ENCODE results near the gene AKT2. TPM values are rescaled to one million over a fixed set of nuclear protein-coding genes. Genes with fewer than 3 reads are reported as not detected.
A peak's percentile ranks its signal among the peaks of the same experiment; 100 is the strongest.

The AKT2 gene
- total and polyA plus RNA-seq, 5 experiments from 2014 or later = 21.5 to 210 (median 26.9) TPM

DNA sequence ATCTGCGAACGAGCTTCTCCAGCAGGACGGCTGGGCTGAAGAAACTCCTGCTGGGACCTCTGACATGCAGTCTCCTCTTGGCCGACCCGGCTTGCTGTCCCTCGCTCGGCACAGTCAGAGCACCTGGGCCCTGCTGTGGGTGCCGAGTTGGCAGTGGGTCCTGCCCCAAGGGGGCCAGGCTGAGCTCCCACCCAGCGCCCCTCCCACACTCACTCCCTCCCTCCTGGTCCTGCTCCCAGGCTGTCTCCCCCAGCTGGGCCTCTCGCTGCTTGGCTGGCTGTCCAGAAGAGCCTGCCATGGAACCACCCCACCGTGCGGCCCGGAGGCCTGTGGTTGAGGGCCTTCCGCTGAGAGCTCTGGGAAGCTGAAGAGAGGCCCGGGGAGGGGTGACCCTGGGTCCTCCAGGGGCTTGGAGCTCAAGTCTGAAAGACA is 6.0 kb downstream of the AKT2 start:
- Mint-ChIP-seq H3K27ac (peak overlapping the region in 3 of 10 donors; percentile 11 to 73 (median 63)), H3K4me1 (peaks cover 47 to 94% (median 83%) of the 10 kb centered on the region in 4 donors), H3K4me3 (peak overlapping the region in 2 of 10 donors; percentile 29 to 37), H3K9me3 (no peaks in the 10 kb centered on the region), H3K27me3 (no peaks in the 10 kb centered on the region), H3K36me3 (peaks cover 0 to 3% (median 0%) of the 10 kb centered on the region in 3 donors)
- no peak for ATAC-seq
- DNase-seq = peak in 1 of 10 donors; percentile 60
- POLR2A ChIA-PET = interaction anchor here (0.6 to 0.8 kb wide), 3 partner anchors 18 to 456 kb away, joined by 3 to 7 read pairs (median 5); no protein-coding TSS in a partner anchor

GRCh38 chr19:40278361-40279035 is 6.6 kb downstream of the AKT2 start:
- Mint-ChIP-seq H3K27me3 (no peaks in the 10 kb centered on the region), H3K36me3 (peaks cover 0 to 7% (median 0%) of the 10 kb centered on the region in 3 donors), H3K27ac (peak overlapping the region in 8 of 10 donors; percentile 31 to 84 (median 66)), H3K4me3 (peak overlapping the region in 4 of 10 donors; percentile 2 to 37 (median 35)), H3K4me1 (peaks cover 50 to 94% (median 83%) of the 10 kb centered on the region in 4 donors), H3K9me3 (no peaks in the 10 kb centered on the region)
- DNase-seq = peak in 1 of 10 donors; percentile 18
- ATAC-seq = no peak
- POLR2A ChIA-PET = interaction anchor here (0.5 to 1.0 kb wide), 4 partner anchors 19 to 1736 kb away, joined by 3 to 7 read pairs (median 4); no protein-coding TSS in a partner anchor

- H3K27ac Mint-ChIP-seq = peak overlapping the region in 8 of 10 donors; percentile 15 to 89 (median 68)
- peak in 1 of 10 donors; percentile 47 for DNase-seq
- H3K36me3 Mint-ChIP-seq = peaks cover 0 to 11% (median 0%) of the 10 kb centered on the region in 3 donors
- POLR2A ChIA-PET = interaction anchor here (1.0 kb wide), 1 partner anchor 49 kb away, joined by 3 read pairs; no protein-coding TSS in a partner anchor
- H3K4me3 Mint-ChIP-seq = peak overlapping the region in 6 of 10 donors; percentile 20 to 67 (median 34)
- peaks cover 45 to 94% (median 81%) of the 10 kb centered on the region in 4 donors for H3K4me1 Mint-ChIP-seq
- ATAC-seq = no peak
- H3K27me3 Mint-ChIP-seq = no peaks in the 10 kb centered on the region
- no peaks in the 10 kb centered on the region for H3K9me3 Mint-ChIP-seq
Measured at GRCh38 chr19:40277356-40278059, 7.6 kb downstream of the AKT2 start.

DNA sequence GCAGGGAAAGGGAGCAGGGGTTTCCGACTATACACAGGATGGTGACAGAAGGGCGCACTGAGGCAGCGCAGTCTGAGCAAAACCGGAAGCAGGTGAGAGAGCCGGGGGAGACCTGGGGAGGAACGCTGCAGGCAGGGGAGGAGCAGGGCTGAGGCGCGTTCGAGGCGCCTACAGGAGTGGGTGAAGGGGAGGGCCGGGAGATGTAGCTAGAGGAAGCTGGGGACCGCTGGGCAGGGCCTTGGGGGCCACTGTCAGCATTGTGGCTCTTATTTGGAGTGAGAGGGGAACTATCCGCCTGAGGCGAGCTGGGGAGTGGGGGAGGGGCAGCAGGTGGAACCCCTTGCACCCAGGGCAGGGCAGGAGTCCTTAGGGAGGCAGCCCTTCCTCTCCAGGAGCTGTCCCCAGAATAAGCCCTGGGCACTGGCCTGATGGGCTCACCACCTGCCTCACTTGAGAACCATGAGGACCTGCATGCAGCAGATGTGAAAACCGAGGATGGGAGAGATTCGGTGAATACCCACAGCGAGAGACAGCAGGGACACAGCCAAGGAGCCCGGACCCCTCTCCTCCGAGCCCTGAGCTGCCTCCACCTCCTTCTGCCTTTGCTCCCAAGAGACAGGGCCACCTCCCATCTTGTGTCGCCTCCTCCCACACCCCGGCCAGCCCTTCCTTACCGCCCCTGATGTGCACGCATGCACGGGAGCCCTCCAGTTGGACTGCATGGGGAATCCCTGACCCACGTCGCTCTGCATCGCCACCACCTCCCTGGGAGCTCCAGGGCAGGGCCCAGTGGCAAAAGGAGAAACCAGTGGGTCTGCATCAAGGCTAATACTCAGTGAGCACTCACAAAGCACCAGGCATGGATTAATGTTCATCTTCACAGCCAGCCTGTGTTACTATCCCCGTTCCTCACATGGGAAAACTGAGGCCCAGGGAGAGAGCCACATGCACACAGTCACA is 10.3 kb downstream of the AKT2 start:
- H3K27ac Mint-ChIP-seq = peak overlapping the region; percentile 15 to 93 (median 87)
- H3K4me3 Mint-ChIP-seq = peak overlapping the region; percentile 40 to 83 (median 74)
- POLR2A ChIA-PET = interaction anchor here (0.8 to 2.6 kb wide), 3 partner anchors 10 to 146 kb away, joined by 3 to 22 read pairs (median 3); partner anchors contain the start of gene AKT2
- H3K9me3 Mint-ChIP-seq = no peaks in the 10 kb centered on the region
- H3K4me1 Mint-ChIP-seq = peaks cover 48 to 89% (median 80%) of the 10 kb centered on the region in 4 donors
- DNase-seq = peak in 9 of 10 donors; percentile 11 to 69 (median 42)
- peaks cover 0 to 29% (median 0%) of the 10 kb centered on the region in 3 donors for H3K36me3 Mint-ChIP-seq
- ATAC-seq = peak; percentile 87 to 91
- no peaks in the 10 kb centered on the region for H3K27me3 Mint-ChIP-seq

DNA sequence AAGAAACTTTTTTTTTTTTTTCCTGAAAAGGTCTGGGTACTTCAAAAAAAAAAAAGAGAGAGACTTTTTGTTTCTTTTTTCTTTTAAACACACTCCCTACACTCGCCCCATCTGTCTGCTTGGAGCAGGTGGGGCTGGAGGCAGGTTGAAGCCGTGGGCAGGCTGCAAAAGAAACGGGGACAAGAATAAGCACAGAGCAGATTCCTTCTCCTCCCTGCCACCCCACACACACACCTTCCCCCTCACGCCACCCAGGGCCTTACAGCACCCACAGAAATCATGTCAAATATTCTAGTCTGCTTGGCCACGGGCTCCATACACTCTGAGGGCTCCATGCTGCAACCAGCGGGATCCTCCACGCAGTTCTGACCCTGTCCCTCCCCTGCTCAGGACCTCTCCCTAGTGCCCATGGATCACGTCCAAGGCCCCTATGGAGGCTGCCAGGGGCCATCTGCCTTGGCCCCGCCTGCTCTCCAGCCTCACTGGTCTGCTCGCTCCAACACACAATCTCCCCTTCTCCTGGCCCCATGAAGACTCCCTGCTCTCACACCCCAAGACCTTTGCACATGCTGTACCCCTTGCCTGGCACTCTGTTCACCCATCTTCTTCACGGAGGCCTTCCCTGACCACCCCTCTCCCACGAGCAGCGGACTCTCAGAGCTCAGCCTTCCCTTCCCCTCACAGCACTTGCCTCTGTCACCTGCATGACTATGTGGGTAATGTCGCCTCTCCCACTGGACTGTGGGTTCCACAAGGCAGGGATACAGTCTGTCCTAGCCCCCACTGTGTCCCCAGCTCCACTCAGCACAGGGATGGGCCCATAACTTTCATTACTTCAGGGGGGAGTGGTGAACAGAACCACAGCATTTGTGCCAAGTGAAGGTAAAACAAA is 11.4 kb downstream of the AKT2 start:
- no peak for ATAC-seq
- no peak for DNase-seq
- Mint-ChIP-seq H3K27me3 (no peaks in the 10 kb centered on the region), H3K27ac (peak overlapping the region in 9 of 10 donors; percentile 15 to 93 (median 84)), H3K36me3 (peaks cover 0 to 37% (median 0%) of the 10 kb centered on the region in 3 donors), H3K4me1 (peaks cover 53 to 89% (median 83%) of the 10 kb centered on the region in 4 donors), H3K4me3 (peak overlapping the region in 9 of 10 donors; percentile 54 to 83 (median 75)), H3K9me3 (no peaks in the 10 kb centered on the region)
- POLR2A ChIA-PET = interaction anchor here (2.6 kb wide), 1 partner anchor 12 kb away, joined by 22 read pairs; the partner anchor contains the start of gene AKT2

DNA sequence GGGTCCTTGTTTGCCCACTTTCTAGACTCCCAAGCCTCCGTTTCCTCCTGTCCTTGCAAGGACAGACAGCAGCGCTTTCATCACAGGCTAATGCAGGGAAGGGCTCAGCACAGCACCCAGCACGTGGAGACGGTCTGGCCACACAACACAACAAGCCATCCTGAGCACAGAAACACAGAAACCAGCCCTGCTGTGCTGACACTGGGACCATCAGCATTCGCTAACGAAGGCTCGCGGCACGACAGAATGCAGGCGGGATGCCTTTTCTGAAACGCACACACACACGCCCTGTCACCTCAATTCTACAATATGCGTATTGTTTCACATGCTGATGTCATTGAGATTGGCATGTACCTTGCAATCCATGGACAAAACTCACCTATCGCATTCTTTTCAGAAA is 12.9 kb downstream of the AKT2 start:
- Mint-ChIP-seq H3K9me3 (no peaks in the 10 kb centered on the region), H3K4me1 (peaks cover 48 to 82% (median 77%) of the 10 kb centered on the region in 4 donors), H3K27ac (peak overlapping the region in 3 of 10 donors; percentile 26 to 50 (median 47)), H3K27me3 (no peaks in the 10 kb centered on the region), H3K4me3 (peak overlapping the region in 1 of 10 donors; percentile 34), H3K36me3 (peaks cover 0 to 44% (median 0%) of the 10 kb centered on the region in 3 donors)
- DNase-seq (no peak), ATAC-seq (no peak)
- POLR2A ChIA-PET = no interaction called here

- Mint-ChIP-seq H3K27ac (peak overlapping the region in 4 of 10 donors; percentile 10 to 50 (median 45)), H3K4me1 (peaks cover 50 to 81% (median 77%) of the 10 kb centered on the region in 4 donors), H3K4me3 (peak overlapping the region in 1 of 10 donors; percentile 34), H3K9me3 (no peaks in the 10 kb centered on the region), H3K36me3 (peaks cover 0 to 45% (median 0%) of the 10 kb centered on the region in 3 donors), H3K27me3 (no peaks in the 10 kb centered on the region)
- ATAC-seq = no peak
- POLR2A ChIA-PET = no interaction called here
- no peak for DNase-seq
Measured at GRCh38 chr19:40271706-40272105, 13.4 kb downstream of the AKT2 start.

GRCh38 chr19:40270362-40271089 is 14.6 kb downstream of the AKT2 start:
- no peak overlapping the region for H3K4me3 Mint-ChIP-seq
- peaks cover 0 to 47% (median 0%) of the 10 kb centered on the region in 3 donors for H3K36me3 Mint-ChIP-seq
- POLR2A ChIA-PET = no interaction called here
- H3K27ac Mint-ChIP-seq = peak overlapping the region in 4 of 10 donors; percentile 19 to 77 (median 62)
- H3K4me1 Mint-ChIP-seq = peaks cover 48 to 80% (median 74%) of the 10 kb centered on the region in 4 donors
- H3K9me3 Mint-ChIP-seq = no peaks in the 10 kb centered on the region
- DNase-seq (no peak), ATAC-seq (no peak)
- no peaks in the 10 kb centered on the region for H3K27me3 Mint-ChIP-seq

DNA sequence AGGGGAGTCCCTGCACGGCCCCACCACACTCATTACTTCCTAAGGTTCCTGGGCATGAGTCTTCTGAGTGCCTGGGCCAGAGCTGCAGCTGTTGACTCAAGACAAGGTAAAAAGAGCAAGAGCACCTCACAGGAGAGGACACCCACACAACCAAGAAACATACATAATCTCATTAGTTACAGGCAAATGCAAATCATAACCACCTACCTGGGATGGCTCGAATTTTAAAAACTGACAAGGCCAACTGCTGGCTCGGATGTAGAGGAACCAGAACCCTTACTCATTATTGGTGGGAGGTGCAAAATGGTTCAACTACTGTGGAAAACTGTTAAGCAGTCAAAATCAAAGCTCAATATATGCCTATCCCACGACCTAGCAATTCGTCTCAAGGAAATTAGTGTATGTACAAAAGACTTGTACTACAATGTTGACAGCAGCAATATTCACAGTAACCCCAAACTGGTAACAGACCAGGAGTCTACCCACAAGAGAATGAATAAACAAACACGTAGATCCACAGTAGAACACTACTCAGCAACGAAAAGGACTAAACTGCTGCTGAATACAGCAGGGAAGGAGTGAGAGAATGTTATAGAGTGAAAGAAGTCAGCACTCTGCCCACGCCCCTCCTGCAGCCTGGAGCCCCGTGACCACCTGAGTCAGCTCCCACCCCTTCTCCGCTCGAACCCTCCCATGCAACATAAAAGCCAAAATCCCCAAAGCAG is 15.8 kb downstream of the AKT2 start:
- ATAC-seq (no peak), DNase-seq (no peak)
- Mint-ChIP-seq H3K27ac (peak overlapping the region in 4 of 10 donors; percentile 38 to 74 (median 54)), H3K9me3 (no peaks in the 10 kb centered on the region), H3K4me3 (no peak overlapping the region), H3K36me3 (peaks cover 0 to 55% (median 2%) of the 10 kb centered on the region in 3 donors), H3K4me1 (peaks cover 46 to 74% (median 67%) of the 10 kb centered on the region in 4 donors), H3K27me3 (no peaks in the 10 kb centered on the region)
- POLR2A ChIA-PET = no interaction called here

DNA sequence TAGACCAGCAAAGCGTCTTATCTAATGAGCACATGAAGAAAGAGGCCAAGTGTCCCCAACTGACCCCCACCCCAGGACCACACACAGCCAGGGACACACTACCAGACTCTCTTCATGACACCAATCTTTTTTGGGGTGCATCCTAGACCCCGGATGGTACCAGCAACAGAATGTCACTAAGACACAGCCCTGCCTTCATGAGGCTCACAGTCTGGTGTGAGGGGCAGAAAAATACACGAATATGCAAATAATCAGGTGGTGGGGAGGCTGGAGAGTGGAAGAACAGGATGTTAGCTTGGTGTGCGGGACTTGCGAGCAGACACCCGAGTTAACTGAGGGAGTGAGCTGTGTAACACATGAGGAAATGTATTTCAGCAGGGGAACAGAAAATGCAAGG is 17.5 kb downstream of the AKT2 start:
- H3K4me1 Mint-ChIP-seq = peaks cover 43 to 74% (median 56%) of the 10 kb centered on the region in 4 donors
- DNase-seq (no peak), ATAC-seq (no peak)
- H3K36me3 Mint-ChIP-seq = peaks cover 0 to 61% (median 6%) of the 10 kb centered on the region in 3 donors
- no peaks in the 10 kb centered on the region for H3K9me3 Mint-ChIP-seq
- POLR2A ChIA-PET = no interaction called here
- H3K4me3 Mint-ChIP-seq = no peak overlapping the region
- H3K27me3 Mint-ChIP-seq = no peaks in the 10 kb centered on the region
- peak overlapping the region in 7 of 10 donors; percentile 31 to 93 (median 73) for H3K27ac Mint-ChIP-seq
